ENCODE results near the gene CYP2U1. TPM values are rescaled to one million over a fixed set of nuclear protein-coding genes. Genes with fewer than 3 reads are reported as not detected.

CYP2U1 gene
- total RNA-seq, 1 experiment from 2014 or later = 4.1 TPM

GRCh38 chr4:107896158-107896645, 35.1 kb upstream of the CYP2U1 start:
- no peaks in the 10 kb centered on the region for H3K9me2 ChIP-seq (replicated peaks; ENCODE audit: low read length)
- TF ChIP-seq EZH2 (IDR thresholded peaks at IDR 0.05; ENCODE audit: low read length, unreplicated experiment) (no peak), CTCF (conservative IDR thresholded peaks at IDR 0.05; ENCODE audit: low read depth, low read length) (no peak), EZH2phosphoT487 (IDR thresholded peaks at IDR 0.05; ENCODE audit: borderline replicate concordance, low read length) (no peak)
- ChIA-PET CTCF (interaction anchor here (0.7 to 1.0 kb wide), 2 partner anchors 11 to 138 kb away, joined by 3 to 4 read pairs; no protein-coding TSS in a partner anchor), POLR2A (ENCODE audit: unreplicated experiment) (no interaction called here)
- H3K9ac ChIP-seq (ENCODE audit: low read length) = 0 out of 2 replicates have a peak overlapping the region, but pooled peaks have one; percentile 29
- no peaks in the 10 kb centered on the region for H3K27me3 ChIP-seq (ENCODE audit: low read length)
- peaks cover 8% of the 10 kb centered on the region for H3F3A ChIP-seq (ENCODE audit: low read length, unreplicated experiment)
- no peaks in the 10 kb centered on the region for H3K9me3 ChIP-seq (ENCODE audit: low read length)
- H3K4me2 ChIP-seq (ENCODE audit: low read length) = peak overlapping the region; percentile 81
- no TSS peak for BruUV-seq (replicated peaks)
- H3K79me2 ChIP-seq (ENCODE audit: low read length) = peaks cover 12% of the 10 kb centered on the region; the same call in 1 of the 2 replicates
- no peaks in the 10 kb centered on the region for H4K20me1 ChIP-seq (ENCODE audit: low read length)
- peaks cover 33% of the 10 kb centered on the region for H3K4me1 ChIP-seq (ENCODE audit: insufficient read depth, low read length)
- peak overlapping the region; percentile 36; the same call in 1 of the 2 replicates for H3K4me3 ChIP-seq (ENCODE audit: low read length)
- H2AFZ ChIP-seq (ENCODE audit: low read length) = no peak overlapping the region
- ATAC-seq (peak; percentile 94), DNase-seq (peak; percentile 92)
- intact Hi-C loops (cut with micrococcal nuclease) = loop anchor here (1.0 kb wide), 4 partner anchors 34 to 176 kb away; partner anchors contain the start of genes PAPSS1 and SGMS2
- peak overlapping the region; percentile 82 for H3K27ac ChIP-seq (ENCODE audit: low read length)
- H3K36me3 ChIP-seq (ENCODE audit: low read depth, low read length) = no peaks in the 10 kb centered on the region

- no peaks in the 10 kb centered on the region for H3K36me3 ChIP-seq (ENCODE audit: low read depth, low read length)
- H3K4me3 ChIP-seq (ENCODE audit: low read length) = peak overlapping the region; percentile 36
- DNase-seq (no peak), ATAC-seq (no peak)
- H3K4me2 ChIP-seq (ENCODE audit: low read length) = peak overlapping the region; percentile 81
- intact Hi-C loops (cut with micrococcal nuclease) = loop anchor here (1.0 kb wide), 4 partner anchors 34 to 176 kb away; partner anchors contain the start of genes PAPSS1 and SGMS2
- TF ChIP-seq CTCF (conservative IDR thresholded peaks at IDR 0.05; ENCODE audit: low read depth, low read length) (no peak), EZH2phosphoT487 (IDR thresholded peaks at IDR 0.05; ENCODE audit: borderline replicate concordance, low read length) (no peak), EZH2 (IDR thresholded peaks at IDR 0.05; ENCODE audit: low read length, unreplicated experiment) (no peak)
- peak overlapping the region; percentile 82 for H3K27ac ChIP-seq (ENCODE audit: low read length)
- H3K9ac ChIP-seq (ENCODE audit: low read length) = peak overlapping the region; percentile 29; the same call in 1 of the 2 replicates
- POLR2A ChIA-PET (ENCODE audit: unreplicated experiment) = no interaction called here
- H3K4me1 ChIP-seq (ENCODE audit: insufficient read depth, low read length) = peaks cover 33% of the 10 kb centered on the region
- H2AFZ ChIP-seq (ENCODE audit: low read length) = no peak overlapping the region
- H3K79me2 ChIP-seq (ENCODE audit: low read length) = peaks cover 12% of the 10 kb centered on the region; the same call in 1 of the 2 replicates
- peaks cover 8% of the 10 kb centered on the region for H3F3A ChIP-seq (ENCODE audit: low read length, unreplicated experiment)
- H3K9me3 ChIP-seq (ENCODE audit: low read length) = no peaks in the 10 kb centered on the region
- H3K27me3 ChIP-seq (ENCODE audit: low read length) = no peaks in the 10 kb centered on the region
- CTCF ChIA-PET = interaction anchor here (0.7 to 1.0 kb wide), 2 partner anchors 11 to 138 kb away, joined by 3 to 4 read pairs; no protein-coding TSS in a partner anchor
- no peaks in the 10 kb centered on the region for H4K20me1 ChIP-seq (ENCODE audit: low read length)
- H3K9me2 ChIP-seq (replicated peaks; ENCODE audit: low read length) = no peaks in the 10 kb centered on the region
- BruUV-seq (replicated peaks) = TSS peak; percentile 77
Observed at GRCh38 chr4:107896646-107897045, 34.7 kb upstream of the CYP2U1 start.

GRCh38 chr4:107897823-107898222, 33.5 kb upstream of the CYP2U1 start:
- BruUV-seq (replicated peaks) = no TSS peak
- H3K27ac ChIP-seq (ENCODE audit: low read length) = no peak overlapping the region
- no peak overlapping the region for H3K4me3 ChIP-seq (ENCODE audit: low read length)
- ChIA-PET POLR2A (ENCODE audit: unreplicated experiment) (no interaction called here), CTCF (no interaction called here)
- 0 out of 2 replicates have a peak overlapping the region, but pooled peaks have one; percentile 81 for H3K4me2 ChIP-seq (ENCODE audit: low read length)
- TF ChIP-seq CTCF (conservative IDR thresholded peaks at IDR 0.05; ENCODE audit: low read depth, low read length) (no peak), EZH2 (IDR thresholded peaks at IDR 0.05; ENCODE audit: low read length, unreplicated experiment) (no peak), EZH2phosphoT487 (IDR thresholded peaks at IDR 0.05; ENCODE audit: borderline replicate concordance, low read length) (no peak)
- H2AFZ ChIP-seq (ENCODE audit: low read length) = no peak overlapping the region
- intact Hi-C loops (cut with micrococcal nuclease) = no loop called here
- no peaks in the 10 kb centered on the region for H3K27me3 ChIP-seq (ENCODE audit: low read length)
- H4K20me1 ChIP-seq (ENCODE audit: low read length) = no peaks in the 10 kb centered on the region
- peaks cover 33% of the 10 kb centered on the region for H3K4me1 ChIP-seq (ENCODE audit: insufficient read depth, low read length)
- no peaks in the 10 kb centered on the region for H3K9me3 ChIP-seq (ENCODE audit: low read length)
- H3K9ac ChIP-seq (ENCODE audit: low read length) = no peak overlapping the region
- peaks cover 8% of the 10 kb centered on the region for H3F3A ChIP-seq (ENCODE audit: low read length, unreplicated experiment)
- no peaks in the 10 kb centered on the region for H3K9me2 ChIP-seq (replicated peaks; ENCODE audit: low read length)
- DNase-seq (no peak), ATAC-seq (no peak)
- H3K79me2 ChIP-seq (ENCODE audit: low read length) = peaks cover 12% of the 10 kb centered on the region; the same call in 1 of the 2 replicates
- H3K36me3 ChIP-seq (ENCODE audit: low read depth, low read length) = no peaks in the 10 kb centered on the region
